ENCODE measurements around the gene YIF1B.

DNA sequence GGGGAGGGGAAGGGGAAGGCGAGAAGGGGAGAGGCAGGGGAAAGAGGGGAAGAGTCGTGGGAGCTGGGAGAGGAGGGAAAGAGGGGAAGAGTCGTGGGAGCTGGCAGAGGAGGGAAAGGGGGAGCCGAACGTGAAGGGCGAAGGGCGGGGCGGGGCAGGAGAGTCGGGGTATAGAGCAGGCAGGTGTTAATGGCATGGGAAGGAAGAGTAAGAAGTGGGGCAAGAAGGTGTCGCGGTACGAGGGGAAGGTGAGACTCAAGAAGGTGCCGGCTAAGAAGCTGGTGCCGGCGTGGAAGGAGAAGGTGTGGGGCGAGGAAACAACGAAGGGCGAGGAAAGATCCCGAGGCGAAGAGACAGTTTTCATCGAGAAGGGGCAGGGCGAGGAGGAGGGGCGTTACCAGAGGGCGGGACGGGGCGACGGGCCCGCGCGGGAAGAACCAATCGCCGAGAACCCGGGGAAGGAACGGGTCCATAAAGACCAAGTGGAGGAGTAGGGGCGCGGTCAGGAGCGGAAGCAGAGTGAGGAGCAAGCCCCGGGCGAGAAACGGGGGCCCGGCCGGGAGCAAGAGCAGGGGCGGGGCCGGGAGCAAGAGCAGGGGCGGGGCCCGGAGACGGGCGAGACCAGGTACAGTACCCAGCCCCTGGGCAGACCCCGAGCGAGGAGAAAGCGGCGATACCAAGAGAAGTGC is 20.3 kb upstream of the YIF1B start:
- TF ChIP-seq, protein P1, sequence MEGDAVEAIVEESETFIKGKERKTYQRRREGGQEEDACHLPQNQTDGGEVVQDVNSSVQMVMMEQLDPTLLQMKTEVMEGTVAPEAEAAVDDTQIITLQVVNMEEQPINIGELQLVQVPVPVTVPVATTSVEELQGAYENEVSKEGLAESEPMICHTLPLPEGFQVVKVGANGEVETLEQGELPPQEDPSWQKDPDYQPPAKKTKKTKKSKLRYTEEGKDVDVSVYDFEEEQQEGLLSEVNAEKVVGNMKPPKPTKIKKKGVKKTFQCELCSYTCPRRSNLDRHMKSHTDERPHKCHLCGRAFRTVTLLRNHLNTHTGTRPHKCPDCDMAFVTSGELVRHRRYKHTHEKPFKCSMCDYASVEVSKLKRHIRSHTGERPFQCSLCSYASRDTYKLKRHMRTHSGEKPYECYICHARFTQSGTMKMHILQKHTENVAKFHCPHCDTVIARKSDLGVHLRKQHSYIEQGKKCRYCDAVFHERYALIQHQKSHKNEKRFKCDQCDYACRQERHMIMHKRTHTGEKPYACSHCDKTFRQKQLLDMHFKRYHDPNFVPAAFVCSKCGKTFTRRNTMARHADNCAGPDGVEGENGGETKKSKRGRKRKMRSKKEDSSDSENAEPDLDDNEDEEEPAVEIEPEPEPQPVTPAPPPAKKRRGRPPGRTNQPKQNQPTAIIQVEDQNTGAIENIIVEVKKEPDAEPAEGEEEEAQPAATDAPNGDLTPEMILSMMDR (IDR thresholded peaks at IDR 0.05), result no peak
- no peak for TF ChIP-seq EZH2 (IDR thresholded peaks at IDR 0.05; ENCODE audit: borderline replicate concordance, insufficient read depth, low read depth, low read length, poor library complexity, severe bottlenecking)

Data from B cell (primary cell).